CD1c-positive myeloid dendritic cell (primary cell): Measurements from ENCODE around the gene EHD3.
"Not testable (repeated sequence)": the region's sequence is repeated elsewhere in the genome, so short reads cannot be mapped to it uniquely, and the experiment has no call there.

ENCODE experiments used
- DNase-seq: peaks from one replicate; pipeline ENCODE4 v3.0.0-alpha.2; 2016; ENCODE audit errors: extremely low spot score

EHD3 gene

DNA sequence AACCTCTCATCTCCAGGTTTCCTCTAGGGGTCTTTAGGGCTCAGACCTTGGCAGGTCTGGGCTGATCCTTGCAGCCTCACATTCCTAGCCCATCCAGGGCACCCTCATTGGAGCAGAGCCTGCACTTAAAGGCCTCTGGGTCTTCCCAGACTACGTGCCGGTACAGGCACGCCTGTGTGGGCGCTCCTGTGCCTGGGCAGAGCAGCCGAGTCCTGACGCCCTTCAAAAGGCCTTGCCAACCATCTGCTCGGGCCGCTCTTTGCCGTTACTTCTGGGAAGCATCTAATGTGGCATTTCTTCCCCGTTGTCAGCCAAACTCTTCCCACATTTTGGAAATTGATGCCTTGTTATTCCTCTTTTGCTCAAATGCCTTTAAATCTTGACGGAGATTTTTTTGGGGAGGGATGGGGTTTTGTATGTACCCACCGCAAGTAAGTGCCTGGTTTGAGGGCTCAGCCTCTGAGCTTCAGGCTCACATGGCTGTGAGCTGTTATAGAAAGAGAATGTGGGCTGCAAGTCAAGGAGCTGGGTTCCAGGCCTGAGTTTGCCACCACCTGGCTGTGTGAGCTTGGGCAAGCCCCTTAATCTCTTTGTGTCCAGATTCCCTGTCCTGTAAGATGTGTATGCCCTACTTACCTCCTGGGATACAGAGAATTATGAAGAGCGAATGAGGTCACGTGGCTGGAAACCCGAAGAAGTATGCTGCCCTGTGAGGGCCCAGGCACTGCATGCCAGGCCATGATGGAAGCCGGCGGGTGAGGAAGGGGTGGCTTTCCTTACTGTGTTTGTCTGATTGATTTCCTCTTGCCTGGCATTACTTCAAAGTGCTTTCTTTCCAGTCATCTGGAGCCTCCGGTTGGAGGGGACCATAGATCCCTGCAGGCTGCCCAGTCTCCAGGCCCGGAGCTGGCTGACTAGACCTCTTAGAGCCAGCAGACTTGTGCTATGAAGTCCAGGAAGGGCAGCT, 20.6 kb downstream of the EHD3 start:
- no peak for DNase-seq

DNA sequence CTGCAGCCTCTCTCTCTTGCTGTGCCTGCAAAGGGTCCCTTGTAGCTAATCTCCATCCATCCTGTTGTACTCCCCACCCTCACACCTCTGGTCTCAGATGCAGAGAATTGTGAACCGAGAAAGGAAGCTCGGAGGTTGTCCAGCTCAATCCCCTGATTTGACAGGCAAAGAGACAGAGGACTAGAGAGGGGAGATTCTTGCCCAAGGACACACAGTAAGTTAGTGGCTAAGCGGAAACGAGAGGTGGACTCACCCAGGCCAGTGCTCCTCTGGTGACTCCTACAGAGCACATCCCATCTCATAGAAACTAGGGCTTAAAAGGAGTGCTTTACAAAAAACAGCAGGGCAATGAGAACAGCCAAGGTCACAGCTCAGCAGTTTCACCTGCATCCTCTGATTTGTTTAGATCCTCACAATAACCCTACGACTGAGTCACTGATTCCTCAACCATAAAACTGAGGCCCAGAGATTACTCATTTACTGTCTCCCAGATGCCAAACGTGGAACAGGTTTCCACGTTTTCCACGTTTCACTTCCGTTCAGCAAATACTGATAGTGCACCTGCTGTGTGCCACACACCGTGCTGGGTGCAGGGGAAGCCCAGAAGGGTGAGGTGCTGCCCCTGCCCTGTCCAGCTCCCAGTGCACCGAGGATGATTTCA, 22.1 kb downstream of the EHD3 start:
- no peak for DNase-seq

DNA sequence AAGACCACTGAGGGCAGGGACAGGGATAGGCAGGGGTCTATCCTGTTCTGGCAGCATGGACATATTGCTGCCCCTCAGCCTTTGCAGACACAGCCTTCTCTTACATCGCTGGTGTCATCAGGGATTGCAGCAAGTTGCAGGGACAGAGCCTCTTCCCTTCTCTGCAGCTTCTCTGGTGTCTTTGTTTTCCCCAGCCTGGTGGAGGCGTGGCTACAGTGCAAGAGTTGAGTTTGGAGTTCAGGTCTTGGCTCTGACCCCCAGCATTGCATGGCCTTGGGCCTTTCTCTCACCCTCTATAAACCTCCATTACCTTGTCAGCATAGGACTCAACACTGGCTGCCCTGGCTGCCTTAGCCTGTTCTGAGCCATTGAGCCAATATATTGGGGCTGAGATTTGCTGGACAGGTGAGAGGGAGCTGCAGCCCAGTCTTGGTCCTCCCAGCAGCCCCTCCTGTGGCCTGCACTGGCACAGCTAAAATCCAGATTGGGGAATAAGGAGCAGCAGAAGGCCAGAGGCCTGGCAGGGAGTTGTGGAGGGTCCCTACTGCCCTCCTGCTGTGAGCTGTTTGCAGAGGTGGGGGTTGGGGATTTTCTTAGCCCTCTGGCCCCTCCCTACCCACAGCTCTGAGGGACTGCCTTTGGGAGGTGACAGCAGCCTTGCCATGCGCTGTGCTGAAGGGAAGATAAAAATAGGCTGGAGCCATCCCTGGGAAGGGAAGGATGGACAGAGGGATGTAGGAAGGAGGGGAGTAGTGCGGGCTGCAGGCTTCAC, 22.8 kb downstream of the EHD3 start:
- DNase-seq: no peak

DNA sequence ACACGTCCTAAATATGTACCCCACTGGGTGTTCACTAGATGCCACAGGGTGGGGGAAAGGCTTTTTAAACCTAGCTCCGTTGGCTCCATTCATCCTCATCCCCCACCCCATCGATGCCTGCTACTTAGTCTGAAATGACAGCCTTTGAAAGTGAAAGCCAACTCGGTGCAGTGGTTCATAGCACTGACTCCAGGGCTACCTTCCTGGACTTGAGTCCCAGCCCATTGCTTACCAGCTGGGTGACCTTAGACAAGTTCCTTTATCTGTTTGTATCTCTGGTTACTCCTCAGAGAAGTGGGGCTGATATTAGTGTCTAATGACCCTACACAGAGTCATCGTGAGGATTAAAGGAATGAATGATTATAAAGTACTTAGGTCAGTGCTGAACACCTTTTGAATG, 24.4 kb downstream of the EHD3 start:
- no peak for DNase-seq

DNA sequence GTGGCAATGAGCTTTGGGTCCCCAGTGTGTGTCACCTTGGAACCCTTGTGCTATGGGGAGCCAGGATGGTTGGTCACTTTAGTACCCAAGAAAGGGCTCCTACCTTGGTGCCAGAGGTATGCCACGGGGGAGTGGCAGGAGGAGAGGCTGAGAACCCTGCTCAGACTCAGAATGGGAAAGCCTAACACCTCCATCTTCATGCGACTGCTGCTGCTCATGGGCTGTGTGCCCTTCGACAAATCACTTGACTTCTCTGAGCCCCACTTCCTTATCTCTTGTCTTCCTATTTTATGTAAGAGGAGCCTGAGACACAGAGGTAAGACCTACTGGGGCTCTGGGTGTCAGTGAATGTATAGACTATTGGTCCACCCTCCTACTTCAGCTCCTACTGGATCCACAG, 25.1 kb downstream of the EHD3 start:
- DNase-seq: no peak

DNA sequence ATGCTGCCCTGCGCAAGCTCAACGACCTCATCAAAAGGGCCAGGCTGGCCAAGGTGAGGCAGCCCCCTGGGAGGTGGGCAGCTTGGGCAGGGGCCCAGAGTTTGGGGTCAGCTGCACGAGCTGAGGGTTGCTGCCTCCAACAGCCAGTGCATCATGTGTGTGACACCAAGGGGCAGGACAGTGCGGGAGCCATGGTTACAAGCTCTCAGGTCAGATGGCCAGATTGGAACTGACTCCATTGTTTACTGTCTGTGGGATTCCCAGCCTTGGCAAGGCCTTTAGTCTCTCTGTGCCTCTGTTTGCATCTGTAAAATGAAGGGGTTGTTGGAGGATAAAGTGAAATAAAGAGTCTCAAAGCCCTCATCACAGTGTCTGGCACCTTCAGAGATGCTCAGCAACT, 26.9 kb downstream of the EHD3 start:
- no peak for DNase-seq

DNA sequence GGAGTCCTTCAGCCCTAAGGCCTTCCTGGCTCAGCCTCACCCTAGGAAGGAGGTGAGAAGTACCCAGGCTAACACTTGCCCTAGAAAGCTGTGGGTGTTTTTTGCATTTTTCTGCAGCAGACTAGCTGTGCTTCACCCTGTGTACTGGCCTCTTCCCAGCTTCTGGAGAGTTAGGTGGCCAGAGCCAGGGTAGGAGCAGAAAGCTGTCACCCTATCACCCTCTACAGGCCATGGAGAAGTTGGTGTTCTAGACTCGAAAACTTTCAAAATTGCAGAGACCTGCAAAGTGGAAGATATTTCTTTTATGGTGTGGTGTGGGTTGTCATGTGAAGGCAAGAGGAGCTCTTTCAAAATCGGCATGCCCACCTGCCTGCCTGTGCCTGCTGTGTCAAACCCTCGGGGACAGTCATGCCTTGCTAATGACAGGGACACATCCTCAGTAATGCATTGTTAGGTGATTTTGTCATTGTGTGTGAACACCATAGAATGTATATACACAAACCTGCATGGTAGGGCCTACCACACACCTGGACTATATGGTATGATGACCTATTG, 29.8 kb downstream of the EHD3 start:
- DNase-seq: no peak

DNA sequence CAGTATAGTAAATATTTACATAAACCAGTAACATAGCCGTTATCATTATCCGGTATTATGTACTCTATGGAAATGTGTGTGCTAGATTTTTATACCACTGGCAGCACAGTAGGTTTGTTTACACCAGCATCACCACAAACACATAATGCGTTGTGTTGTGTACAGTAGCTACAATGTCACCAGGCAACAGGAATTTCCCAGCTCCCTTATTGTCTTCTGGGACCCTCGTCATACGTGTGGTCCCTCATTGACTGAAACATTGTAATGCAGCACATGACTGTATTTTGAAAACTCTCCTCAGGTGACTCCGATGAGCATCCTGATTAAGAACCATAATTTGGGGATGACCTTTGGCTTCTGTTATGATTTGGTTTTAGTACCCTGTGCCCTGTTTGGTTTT, 31.3 kb downstream of the EHD3 start:
- no peak for DNase-seq

DNA sequence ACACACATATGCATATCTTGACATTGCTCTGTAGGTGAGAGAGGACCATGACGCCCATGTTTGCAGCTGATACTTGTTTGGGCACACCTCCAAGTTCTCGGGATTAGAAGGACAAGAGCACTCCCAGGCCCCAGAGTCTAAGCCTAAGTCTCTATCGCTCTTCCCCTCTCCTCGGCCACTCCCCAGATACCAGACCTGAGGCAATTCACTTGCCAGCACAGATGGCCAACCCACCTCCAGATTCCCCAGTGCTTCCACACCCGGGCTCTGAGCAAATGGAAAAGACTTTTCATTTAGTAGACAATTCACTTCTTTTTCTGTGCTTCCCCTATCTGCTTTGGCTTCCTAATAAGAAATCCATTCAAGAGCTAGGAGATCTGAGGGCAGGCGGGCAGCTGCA, 32.9 kb downstream of the EHD3 start:
- no peak for DNase-seq

DNA sequence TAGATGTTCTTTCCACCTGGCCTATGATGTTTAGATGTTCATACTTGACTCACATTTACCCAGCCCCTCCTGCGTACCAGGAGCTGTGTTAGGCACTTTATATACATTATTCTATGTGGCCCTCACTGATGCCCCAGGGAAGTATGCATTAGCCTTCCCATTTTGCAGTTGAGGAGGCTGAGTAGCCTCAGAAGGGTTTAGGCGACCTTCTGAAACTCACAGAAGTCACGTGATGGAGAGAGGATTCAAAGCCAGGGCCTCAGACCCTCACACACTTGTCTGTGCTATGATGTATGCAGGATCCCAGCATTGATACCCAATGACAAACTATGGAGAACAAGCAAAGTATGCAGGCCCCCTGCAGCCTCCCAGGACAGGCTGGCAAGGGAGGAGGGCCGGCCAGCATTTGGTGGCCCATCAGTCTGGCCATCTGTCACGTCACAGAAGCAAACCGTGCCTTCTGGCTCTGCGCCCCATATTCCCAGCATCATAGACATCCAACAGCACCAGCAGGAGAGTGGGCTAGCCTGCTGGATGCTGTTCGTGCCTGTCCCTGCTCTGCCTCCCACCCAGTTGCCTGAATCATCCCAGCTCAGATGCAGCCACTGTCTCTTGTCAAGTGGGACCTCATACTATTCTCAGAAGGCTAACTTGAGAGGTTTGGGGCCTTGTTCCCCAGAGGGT, 33.6 kb downstream of the EHD3 start:
- no peak for DNase-seq

DNA sequence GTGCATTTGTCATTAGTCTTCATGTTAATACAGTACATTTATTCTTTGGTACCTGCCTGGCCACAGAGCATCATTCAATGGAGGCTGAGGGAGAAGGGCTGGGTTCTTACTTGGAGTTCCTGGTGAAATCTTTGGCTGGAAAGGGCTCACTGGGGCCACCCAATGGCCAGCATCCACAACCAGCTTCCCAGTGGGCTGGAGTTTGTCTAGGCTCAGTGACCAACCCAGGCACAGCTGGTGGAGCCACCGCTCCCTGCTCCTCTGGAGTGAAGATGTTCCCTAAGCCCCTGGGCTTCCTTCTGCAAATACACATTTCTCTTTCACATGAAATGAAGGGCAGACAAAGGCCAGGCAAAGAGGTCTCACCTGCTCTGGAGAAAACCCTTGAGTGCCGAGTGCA, 34.4 kb downstream of the EHD3 start:
- no peak for DNase-seq

DNA sequence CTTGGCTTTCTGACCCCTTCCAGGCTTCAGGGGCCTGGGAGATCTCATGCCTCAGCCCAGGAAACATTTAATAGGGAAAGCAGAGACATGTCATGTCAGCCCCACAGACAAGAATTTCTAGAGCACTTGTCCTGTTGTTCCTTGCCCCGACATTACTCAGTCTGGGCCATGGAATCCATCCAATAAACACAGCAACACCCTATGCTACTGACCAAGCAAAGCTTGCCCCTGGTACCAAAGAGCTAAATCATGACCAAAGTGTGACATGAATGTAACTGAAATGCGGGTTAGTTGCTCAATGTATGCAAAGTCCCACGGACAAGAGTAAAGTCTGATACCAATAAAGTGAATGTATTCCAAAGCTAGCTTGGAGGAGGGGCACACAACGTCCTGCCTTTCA, 35.1 kb downstream of the EHD3 start:
- DNase-seq: no peak

DNA sequence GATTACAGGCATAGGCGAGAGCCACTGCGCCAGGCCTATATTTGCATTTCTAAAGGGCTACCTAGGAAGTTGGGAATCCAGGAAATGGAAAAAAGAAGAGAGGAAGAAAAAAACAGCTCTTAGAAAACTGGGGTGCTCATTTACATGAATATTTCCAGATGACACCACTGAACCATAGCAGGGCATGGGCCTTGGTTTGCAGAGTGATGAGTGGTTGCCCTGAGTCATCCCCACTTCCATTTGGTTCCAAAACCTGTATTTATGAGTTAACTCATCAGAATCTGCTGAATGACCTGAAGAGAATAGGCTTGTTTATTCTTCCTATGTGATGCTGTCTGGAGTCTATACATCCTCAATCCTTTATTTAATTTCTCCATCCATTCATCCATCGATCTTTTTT, 36.2 kb downstream of the EHD3 start:
- no peak for DNase-seq

DNA sequence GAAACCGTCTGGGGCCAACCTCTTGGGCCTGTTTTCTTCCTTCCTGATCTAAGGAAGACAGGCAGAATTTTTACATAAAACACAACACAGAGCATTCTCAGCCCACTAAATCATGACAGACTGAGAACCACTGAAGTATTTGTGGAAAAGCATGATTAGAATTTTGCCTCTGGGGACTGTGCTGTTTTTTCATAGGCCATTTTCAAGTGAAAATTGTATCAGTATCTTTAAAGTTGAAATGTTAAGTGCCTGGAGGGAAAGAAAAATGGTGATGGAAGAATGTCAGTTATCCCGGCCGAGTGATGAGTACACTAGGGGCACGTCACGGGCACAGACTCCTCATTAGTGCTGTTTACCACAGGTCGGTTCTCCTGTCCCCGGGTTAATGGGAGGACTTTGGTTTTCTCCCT, 36.9 kb downstream of the EHD3 start:
- no peak for DNase-seq

DNA sequence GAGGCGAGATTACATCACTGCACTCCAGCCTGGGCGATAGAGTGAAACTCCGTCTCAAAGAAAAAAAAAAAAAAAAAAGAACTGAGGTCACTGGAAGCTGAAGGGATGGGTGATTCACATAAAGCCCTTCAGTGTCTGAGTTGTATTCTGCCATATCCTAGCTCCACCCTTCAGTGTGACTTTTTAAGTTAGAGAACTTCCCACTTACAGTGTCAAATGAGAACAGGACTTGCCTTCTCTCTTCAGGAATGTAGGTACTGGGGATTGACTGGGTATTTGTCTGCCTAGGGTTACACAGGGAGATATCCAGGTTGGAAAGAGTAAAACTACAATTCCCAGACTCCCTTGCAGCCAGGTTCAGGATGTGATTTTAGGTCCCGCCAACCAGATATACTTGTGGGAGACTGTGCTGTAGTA, 37.9 kb downstream of the EHD3 start:
- no peak for DNase-seq

DNA sequence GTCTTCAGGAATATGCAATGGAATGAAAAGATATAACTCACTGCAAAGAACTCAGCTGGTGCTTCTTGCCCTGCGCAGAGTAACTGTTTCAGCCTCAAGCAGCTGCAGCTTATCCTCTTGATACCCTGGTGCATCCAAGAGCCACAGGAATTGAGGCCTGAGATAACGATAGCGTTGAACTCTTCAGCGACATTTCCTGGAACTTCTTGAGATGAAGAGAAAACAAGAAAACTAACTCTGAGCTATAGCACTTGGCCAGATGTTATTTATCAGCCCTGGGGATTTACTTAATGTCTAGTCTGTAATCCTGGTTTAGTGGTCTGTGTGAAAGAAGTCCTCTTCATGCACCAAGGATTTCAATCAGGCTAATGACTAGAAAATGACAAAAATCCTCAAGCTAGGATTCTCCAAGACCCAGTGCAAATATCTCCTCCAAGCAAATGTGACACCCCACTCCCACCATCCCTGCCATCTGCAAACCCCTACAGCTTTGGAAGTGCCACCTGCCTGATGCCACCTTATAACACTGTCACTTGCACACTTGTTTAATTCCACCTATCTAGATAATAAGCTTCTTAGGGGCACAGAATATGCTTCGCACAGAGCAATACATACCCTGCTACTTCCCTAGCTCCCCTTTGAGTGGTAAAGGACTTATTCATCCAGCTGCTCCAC, 40.6 kb downstream of the EHD3 start:
- no peak for DNase-seq

DNA sequence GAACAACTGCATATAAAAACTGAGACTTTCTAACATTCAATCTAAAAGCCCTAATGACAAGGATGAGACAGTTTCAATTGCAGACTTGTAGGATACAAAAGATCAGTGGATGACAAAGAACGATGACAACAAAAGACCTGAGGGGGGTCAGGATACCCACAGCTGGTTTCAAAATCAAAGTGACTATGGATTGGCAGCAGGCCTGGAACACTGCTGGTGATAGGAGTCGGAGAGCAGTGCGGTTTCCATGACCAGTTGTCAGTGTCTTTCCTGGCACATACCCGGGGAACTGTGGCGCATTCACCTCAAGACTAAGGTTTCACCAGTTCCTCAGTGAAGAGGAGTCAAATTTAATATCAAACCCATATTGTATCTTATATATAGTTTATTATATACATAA, 42.0 kb downstream of the EHD3 start:
- no peak for DNase-seq

DNA sequence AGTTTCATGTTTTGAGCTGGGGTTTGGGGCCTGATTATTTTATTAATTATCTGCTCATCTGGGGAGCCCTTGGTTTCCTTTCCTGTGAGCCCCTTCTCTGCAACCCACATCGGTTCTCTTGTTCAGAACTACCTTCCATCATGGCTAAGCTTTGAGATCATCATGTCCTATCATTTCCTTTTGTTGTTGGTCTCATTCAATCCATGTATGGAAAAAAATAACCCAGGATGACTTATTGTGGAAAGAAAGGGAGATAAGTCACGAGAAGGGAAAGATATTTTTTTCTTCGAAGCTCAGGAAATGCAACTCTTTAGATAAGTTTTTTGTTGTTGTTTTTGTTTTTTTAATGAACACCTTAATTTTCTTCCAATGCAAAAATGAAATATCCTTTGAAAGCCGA, 43.7 kb downstream of the EHD3 start:
- DNase-seq: no peak

DNA sequence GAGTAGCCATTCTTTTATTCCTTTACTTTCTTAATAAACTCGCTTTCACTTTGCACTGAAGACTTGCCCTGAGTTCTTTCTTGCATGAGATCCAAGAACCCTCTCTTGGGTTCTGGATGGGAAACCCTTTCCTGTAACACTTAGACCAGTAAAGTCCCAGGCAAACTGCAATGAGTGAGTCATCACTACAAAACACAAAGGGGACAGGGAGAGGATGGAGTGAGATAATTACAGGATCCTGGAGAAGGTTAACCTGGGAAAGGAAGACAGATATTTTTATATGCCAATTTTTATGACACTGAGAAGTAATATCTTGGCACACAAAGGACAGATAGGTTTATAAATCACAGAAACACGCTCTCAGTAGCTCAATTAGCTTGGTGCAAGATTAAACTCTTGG, 48.7 kb downstream of the EHD3 start:
- DNase-seq: no peak

DNA sequence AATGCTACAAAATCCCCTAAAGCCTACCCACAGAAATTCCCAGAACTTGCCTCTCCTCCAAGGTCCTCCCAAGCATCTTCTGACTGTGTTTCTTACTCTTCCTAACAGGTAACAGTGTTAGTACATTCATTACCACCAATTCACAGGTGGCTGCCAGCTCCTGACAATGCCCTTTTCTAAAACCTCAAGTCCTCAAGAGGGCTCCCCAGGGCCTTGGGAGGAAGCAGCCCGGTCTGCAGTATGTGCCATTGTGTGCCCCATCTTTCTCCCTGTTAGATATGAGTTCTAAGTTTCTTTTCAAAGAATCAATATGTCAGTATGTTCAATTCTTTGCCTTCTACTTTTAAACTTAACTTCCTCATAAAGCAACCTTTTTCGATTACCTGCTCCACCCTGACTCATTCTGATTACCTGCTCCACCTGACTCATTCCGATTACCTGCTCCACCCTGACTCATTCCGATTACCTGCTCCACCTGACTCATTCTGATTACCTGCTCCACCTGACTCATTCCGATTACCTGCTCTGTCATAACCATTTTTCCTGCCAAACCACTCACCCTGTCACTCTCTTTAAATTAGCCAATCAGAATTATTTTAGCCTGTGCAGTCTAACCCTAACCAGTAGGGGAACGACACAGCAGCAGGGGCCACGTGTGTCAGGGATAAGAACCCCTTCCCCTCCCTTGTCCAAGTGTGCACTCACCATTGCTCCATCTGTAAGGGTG, 49.4 kb downstream of the EHD3 start:
- DNase-seq: not testable (repeated sequence)
